ENCODE measurements around the gene TMEM151B. TPM values are rescaled to one million over a fixed set of nuclear protein-coding genes. Genes with fewer than 3 reads are reported as not detected.

The TMEM151B gene
- total and polyA plus RNA-seq, 2 of the 13 experiments (the other 11 are each of a cell fraction or from before 2014, with no cell fraction given): not detected

DNA sequence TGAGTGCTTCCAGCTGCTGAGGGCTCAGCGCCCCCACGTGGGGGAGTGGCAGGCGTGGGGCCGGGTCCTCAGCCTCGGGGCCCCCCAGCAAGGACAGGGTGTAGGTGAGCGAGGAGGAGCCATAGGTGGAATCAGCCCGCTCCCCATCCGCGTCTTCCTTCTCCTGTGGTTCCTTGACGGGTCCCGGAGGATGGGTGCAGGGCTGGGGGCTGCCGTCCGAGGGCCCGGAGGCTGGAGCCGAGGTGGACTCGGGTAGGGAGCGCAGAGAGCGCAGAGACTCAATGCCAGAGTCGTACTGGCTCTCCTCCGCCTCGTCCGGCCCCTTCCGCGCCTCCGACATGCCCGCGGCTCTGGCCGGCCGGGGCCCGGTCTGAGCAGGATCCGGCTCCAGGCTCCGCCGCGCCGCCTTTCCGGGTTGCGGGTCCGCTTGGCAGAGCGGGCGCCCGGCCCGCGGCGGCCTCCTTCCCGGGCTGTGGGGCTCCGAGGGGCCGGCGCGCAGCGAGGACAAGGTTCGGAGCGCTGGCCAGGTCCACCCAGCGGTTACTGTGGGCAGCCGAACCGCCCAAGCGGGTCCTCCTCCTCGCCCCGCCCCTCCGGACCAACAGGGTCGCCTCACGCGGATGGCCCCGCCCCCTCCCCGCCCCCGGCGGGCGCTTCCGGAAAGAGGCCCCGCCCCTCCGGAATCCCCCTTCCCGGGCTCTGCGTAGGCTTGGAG, 5.1 kb upstream of the TMEM151B start, which contains the start of gene NFKBIE (continued):
- TF ChIP-seq, protein P1, sequence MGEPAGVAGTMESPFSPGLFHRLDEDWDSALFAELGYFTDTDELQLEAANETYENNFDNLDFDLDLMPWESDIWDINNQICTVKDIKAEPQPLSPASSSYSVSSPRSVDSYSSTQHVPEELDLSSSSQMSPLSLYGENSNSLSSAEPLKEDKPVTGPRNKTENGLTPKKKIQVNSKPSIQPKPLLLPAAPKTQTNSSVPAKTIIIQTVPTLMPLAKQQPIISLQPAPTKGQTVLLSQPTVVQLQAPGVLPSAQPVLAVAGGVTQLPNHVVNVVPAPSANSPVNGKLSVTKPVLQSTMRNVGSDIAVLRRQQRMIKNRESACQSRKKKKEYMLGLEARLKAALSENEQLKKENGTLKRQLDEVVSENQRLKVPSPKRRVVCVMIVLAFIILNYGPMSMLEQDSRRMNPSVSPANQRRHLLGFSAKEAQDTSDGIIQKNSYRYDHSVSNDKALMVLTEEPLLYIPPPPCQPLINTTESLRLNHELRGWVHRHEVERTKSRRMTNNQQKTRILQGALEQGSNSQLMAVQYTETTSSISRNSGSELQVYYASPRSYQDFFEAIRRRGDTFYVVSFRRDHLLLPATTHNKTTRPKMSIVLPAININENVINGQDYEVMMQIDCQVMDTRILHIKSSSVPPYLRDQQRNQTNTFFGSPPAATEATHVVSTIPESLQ (CRISPR knock-in tag; conservative IDR thresholded peaks at IDR 0.05): no peak
- TF ChIP-seq, protein P2, sequence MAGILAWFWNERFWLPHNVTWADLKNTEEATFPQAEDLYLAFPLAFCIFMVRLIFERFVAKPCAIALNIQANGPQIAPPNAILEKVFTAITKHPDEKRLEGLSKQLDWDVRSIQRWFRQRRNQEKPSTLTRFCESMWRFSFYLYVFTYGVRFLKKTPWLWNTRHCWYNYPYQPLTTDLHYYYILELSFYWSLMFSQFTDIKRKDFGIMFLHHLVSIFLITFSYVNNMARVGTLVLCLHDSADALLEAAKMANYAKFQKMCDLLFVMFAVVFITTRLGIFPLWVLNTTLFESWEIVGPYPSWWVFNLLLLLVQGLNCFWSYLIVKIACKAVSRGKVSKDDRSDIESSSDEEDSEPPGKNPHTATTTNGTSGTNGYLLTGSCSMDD (CRISPR knock-in tag; IDR thresholded peaks at IDR 0.05): no peak
- TF ChIP-seq IKZF1 (IDR thresholded peaks at IDR 0.05) (no peak), MIXL1 (CRISPR knock-in tag; IDR thresholded peaks at IDR 0.05) (no peak), ZNF468 (CRISPR knock-in tag; IDR thresholded peaks at IDR 0.05) (no peak; the same call in 1 of the 2 replicates), ZNF790 (CRISPR knock-in tag; IDR thresholded peaks at IDR 0.05; ENCODE audit: borderline replicate concordance) (no peak; the same call in 1 of the 2 replicates), ZNF713 (CRISPR knock-in tag; IDR thresholded peaks at IDR 0.05) (0 out of 2 replicates have a peak, but pooled peaks have one; percentile 44), PHF21A (CRISPR knock-in tag; IDR thresholded peaks at IDR 0.05) (no peak), FOXA3 (CRISPR knock-in tag; IDR thresholded peaks at IDR 0.05) (peak; percentile 15; the same call in 1 of the 2 replicates), KAT2B (IDR thresholded peaks at IDR 0.05; ENCODE audit: borderline replicate concordance, low read depth, low read length) (no peak), ATF7-NPFF (CRISPR knock-in tag; IDR thresholded peaks at IDR 0.05; ENCODE audit: low read depth) (peak; percentile 81)
- TF ChIP-seq, protein P3, sequence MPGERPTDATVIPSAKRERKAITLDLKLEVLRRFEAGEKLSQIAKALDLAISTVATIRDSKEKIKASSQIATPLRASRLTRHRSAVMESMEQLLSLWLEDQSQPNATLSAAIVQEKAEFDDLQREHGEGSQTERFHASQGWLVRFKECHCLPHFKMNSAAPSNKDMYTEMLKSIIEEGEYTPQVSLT (CRISPR knock-in tag; IDR thresholded peaks at IDR 0.05; ENCODE audit: borderline replicate concordance, low read depth): no peak
- TF ChIP-seq, protein P4, sequence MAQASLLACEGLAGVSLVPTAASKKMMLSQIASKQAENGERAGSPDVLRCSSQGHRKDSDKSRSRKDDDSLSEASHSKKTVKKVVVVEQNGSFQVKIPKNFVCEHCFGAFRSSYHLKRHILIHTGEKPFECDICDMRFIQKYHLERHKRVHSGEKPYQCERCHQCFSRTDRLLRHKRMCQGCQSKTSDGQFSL (CRISPR knock-in tag; IDR thresholded peaks at IDR 0.05): no peak
- TF ChIP-seq, protein P5, sequence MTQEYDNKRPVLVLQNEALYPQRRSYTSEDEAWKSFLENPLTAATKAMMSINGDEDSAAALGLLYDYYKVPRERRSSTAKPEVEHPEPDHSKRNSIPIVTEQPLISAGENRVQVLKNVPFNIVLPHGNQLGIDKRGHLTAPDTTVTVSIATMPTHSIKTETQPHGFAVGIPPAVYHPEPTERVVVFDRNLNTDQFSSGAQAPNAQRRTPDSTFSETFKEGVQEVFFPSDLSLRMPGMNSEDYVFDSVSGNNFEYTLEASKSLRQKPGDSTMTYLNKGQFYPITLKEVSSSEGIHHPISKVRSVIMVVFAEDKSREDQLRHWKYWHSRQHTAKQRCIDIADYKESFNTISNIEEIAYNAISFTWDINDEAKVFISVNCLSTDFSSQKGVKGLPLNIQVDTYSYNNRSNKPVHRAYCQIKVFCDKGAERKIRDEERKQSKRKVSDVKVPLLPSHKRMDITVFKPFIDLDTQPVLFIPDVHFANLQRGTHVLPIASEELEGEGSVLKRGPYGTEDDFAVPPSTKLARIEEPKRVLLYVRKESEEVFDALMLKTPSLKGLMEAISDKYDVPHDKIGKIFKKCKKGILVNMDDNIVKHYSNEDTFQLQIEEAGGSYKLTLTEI (CRISPR knock-in tag; conservative IDR thresholded peaks at IDR 0.05): no peak
- TF ChIP-seq, protein P6, sequence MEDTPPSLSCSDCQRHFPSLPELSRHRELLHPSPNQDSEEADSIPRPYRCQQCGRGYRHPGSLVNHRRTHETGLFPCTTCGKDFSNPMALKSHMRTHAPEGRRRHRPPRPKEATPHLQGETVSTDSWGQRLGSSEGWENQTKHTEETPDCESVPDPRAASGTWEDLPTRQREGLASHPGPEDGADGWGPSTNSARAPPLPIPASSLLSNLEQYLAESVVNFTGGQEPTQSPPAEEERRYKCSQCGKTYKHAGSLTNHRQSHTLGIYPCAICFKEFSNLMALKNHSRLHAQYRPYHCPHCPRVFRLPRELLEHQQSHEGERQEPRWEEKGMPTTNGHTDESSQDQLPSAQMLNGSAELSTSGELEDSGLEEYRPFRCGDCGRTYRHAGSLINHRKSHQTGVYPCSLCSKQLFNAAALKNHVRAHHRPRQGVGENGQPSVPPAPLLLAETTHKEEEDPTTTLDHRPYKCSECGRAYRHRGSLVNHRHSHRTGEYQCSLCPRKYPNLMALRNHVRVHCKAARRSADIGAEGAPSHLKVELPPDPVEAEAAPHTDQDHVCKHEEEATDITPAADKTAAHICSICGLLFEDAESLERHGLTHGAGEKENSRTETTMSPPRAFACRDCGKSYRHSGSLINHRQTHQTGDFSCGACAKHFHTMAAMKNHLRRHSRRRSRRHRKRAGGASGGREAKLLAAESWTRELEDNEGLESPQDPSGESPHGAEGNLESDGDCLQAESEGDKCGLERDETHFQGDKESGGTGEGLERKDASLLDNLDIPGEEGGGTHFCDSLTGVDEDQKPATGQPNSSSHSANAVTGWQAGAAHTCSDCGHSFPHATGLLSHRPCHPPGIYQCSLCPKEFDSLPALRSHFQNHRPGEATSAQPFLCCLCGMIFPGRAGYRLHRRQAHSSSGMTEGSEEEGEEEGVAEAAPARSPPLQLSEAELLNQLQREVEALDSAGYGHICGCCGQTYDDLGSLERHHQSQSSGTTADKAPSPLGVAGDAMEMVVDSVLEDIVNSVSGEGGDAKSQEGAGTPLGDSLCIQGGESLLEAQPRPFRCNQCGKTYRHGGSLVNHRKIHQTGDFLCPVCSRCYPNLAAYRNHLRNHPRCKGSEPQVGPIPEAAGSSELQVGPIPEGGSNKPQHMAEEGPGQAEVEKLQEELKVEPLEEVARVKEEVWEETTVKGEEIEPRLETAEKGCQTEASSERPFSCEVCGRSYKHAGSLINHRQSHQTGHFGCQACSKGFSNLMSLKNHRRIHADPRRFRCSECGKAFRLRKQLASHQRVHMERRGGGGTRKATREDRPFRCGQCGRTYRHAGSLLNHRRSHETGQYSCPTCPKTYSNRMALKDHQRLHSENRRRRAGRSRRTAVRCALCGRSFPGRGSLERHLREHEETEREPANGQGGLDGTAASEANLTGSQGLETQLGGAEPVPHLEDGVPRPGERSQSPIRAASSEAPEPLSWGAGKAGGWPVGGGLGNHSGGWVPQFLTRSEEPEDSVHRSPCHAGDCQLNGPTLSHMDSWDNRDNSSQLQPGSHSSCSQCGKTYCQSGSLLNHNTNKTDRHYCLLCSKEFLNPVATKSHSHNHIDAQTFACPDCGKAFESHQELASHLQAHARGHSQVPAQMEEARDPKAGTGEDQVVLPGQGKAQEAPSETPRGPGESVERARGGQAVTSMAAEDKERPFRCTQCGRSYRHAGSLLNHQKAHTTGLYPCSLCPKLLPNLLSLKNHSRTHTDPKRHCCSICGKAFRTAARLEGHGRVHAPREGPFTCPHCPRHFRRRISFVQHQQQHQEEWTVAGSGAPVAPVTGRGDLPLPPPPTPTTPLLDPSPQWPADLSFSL (CRISPR knock-in tag; IDR thresholded peaks at IDR 0.05): no peak

Data from HepG2 (cell line).